HK-2 (cell line): ENCODE measurements around the gene ZNF366.

Experiments used
- DNase-seq: peaks from one replicate; pipeline ENCODE4 v3.0.0-alpha.2; 2018; ENCODE audit not compliant: unreplicated experiment

The ZNF366 gene

GRCh38 chr5:72494623-72495124 lies 12.5 kb downstream of the ZNF366 start:
- no peak for DNase-seq

GRCh38 chr5:72489536-72489935 lies 17.7 kb downstream of the ZNF366 start:
- DNase-seq, result no peak

- no peak for DNase-seq
Measured at GRCh38 chr5:72488756-72489155, 18.5 kb downstream of the ZNF366 start.

GRCh38 chr5:72487177-72487576 lies 20.0 kb downstream of the ZNF366 start:
- DNase-seq, result no peak

- no peak for DNase-seq
Measured at GRCh38 chr5:72486371-72486770, 20.8 kb downstream of the ZNF366 start.

- DNase-seq, result no peak
Measured at GRCh38 chr5:72485430-72485974, 21.7 kb downstream of the ZNF366 start.

GRCh38 chr5:72482046-72482445 lies 25.2 kb downstream of the ZNF366 start:
- DNase-seq, result no peak

- DNase-seq, result no peak
Measured at GRCh38 chr5:72480841-72481240, 26.4 kb downstream of the ZNF366 start.

- DNase-seq, result no peak
Measured at GRCh38 chr5:72479921-72480320, 27.3 kb downstream of the ZNF366 start.

- DNase-seq, result no peak
Measured at GRCh38 chr5:72478684-72479083, 28.5 kb downstream of the ZNF366 start.

- DNase-seq, result no peak
Measured at GRCh38 chr5:72478276-72478675, 28.9 kb downstream of the ZNF366 start.

- no peak for DNase-seq
Measured at GRCh38 chr5:72477644-72478043, 29.6 kb downstream of the ZNF366 start.

- DNase-seq, result no peak
Measured at GRCh38 chr5:72477176-72477575, 30.0 kb downstream of the ZNF366 start.

GRCh38 chr5:72476721-72477120 lies 30.5 kb downstream of the ZNF366 start:
- DNase-seq, result no peak

- DNase-seq, result no peak
Measured at GRCh38 chr5:72476275-72476674, 30.9 kb downstream of the ZNF366 start.

- DNase-seq, result no peak
Measured at GRCh38 chr5:72474516-72474915, 32.7 kb downstream of the ZNF366 start.

- DNase-seq, result no peak
Measured at GRCh38 chr5:72474046-72474500, 33.1 kb downstream of the ZNF366 start.

- no peak for DNase-seq
Measured at GRCh38 chr5:72472666-72473422, 34.4 kb downstream of the ZNF366 start.

- no peak for DNase-seq
Measured at GRCh38 chr5:72472031-72472430, 35.2 kb downstream of the ZNF366 start.

GRCh38 chr5:72470826-72471225 lies 36.4 kb downstream of the ZNF366 start:
- DNase-seq, result no peak

- no peak for DNase-seq
Measured at GRCh38 chr5:72468606-72469005, 38.6 kb downstream of the ZNF366 start.

GRCh38 chr5:72468024-72468423 lies 39.2 kb downstream of the ZNF366 start:
- no peak for DNase-seq

- DNase-seq, result no peak
Measured at GRCh38 chr5:72467461-72467860, 39.7 kb downstream of the ZNF366 start.
